ENCODE data around the gene SLC6A19. TPM values are rescaled to one million over a fixed set of nuclear protein-coding genes. Genes with fewer than 3 reads are reported as not detected.

SLC6A19 gene
- total RNA-seq, 2 experiments from 2014 or later, result not detected

- CTCF ChIA-PET, result no interaction called here
- H3K9me3 Mint-ChIP-seq, result no peaks in the 10 kb centered on the region
- no peaks in the 10 kb centered on the region for H3K4me1 Mint-ChIP-seq
- no peaks in the 10 kb centered on the region for H3K27me3 Mint-ChIP-seq
- H3K4me3 Mint-ChIP-seq, result no peak overlapping the region
- peak overlapping the region; percentile 31 for H3K27ac Mint-ChIP-seq
- H3K36me3 Mint-ChIP-seq (ENCODE audit: low read depth), result no peaks in the 10 kb centered on the region
- POLR2A ChIA-PET, result no interaction called here
- DNase-seq, result no peak
Measured at GRCh38 chr5:1178529-1179382, 22.6 kb upstream of the SLC6A19 start.

GRCh38 chr5:1179383-1179715 lies 22.0 kb upstream of the SLC6A19 start:
- H3K4me1 Mint-ChIP-seq, result no peaks in the 10 kb centered on the region
- H3K27ac Mint-ChIP-seq, result no peak overlapping the region
- no peaks in the 10 kb centered on the region for H3K36me3 Mint-ChIP-seq (ENCODE audit: low read depth)
- POLR2A ChIA-PET, result no interaction called here
- H3K4me3 Mint-ChIP-seq, result no peak overlapping the region
- DNase-seq, result no peak
- H3K27me3 Mint-ChIP-seq, result no peaks in the 10 kb centered on the region
- CTCF ChIA-PET, result no interaction called here
- H3K9me3 Mint-ChIP-seq, result no peaks in the 10 kb centered on the region

- Mint-ChIP-seq H3K4me1 (no peaks in the 10 kb centered on the region), H3K36me3 (ENCODE audit: low read depth) (no peaks in the 10 kb centered on the region), H3K9me3 (no peaks in the 10 kb centered on the region), H3K27ac (no peak overlapping the region), H3K4me3 (no peak overlapping the region), H3K27me3 (no peaks in the 10 kb centered on the region)
- ChIA-PET POLR2A (no interaction called here), CTCF (interaction anchor here (0.7 kb wide), 1 partner anchor 34 kb away, joined by 3 read pairs; no protein-coding TSS in a partner anchor)
- no peak for DNase-seq
Measured at GRCh38 chr5:1180096-1180495, 21.3 kb upstream of the SLC6A19 start.

GRCh38 chr5:1180841-1181271 lies 20.5 kb upstream of the SLC6A19 start:
- ChIA-PET POLR2A (no interaction called here), CTCF (interaction anchor here (0.7 kb wide), 1 partner anchor 34 kb away, joined by 3 read pairs; no protein-coding TSS in a partner anchor)
- Mint-ChIP-seq H3K27ac (no peak overlapping the region), H3K4me1 (no peaks in the 10 kb centered on the region), H3K36me3 (ENCODE audit: low read depth) (no peaks in the 10 kb centered on the region), H3K27me3 (no peaks in the 10 kb centered on the region), H3K4me3 (no peak overlapping the region), H3K9me3 (no peaks in the 10 kb centered on the region)
- DNase-seq, result no peak

- no peaks in the 10 kb centered on the region for H3K27me3 Mint-ChIP-seq
Measured at GRCh38 chr5:1181451-1182359, 19.7 kb upstream of the SLC6A19 start.

GRCh38 chr5:1182360-1182632 lies 19.1 kb upstream of the SLC6A19 start:
- Mint-ChIP-seq H3K4me1 (no peaks in the 10 kb centered on the region), H3K27ac (no peak overlapping the region), H3K9me3 (no peaks in the 10 kb centered on the region), H3K4me3 (no peak overlapping the region), H3K36me3 (ENCODE audit: low read depth) (no peaks in the 10 kb centered on the region), H3K27me3 (no peaks in the 10 kb centered on the region)
- ChIA-PET CTCF (interaction anchor here (2.9 kb wide), 1 partner anchor 9 kb away, joined by 13 read pairs; no protein-coding TSS in a partner anchor), POLR2A (no interaction called here)
- DNase-seq, result no peak

More at GRCh38 chr5:1181451-1182359, 19.7 kb upstream of the SLC6A19 start:
- DNase-seq, result no peak
- ChIA-PET POLR2A (no interaction called here), CTCF (no interaction called here)
- H3K4me1 Mint-ChIP-seq, result no peaks in the 10 kb centered on the region
- H3K27ac Mint-ChIP-seq, result no peak overlapping the region
- H3K4me3 Mint-ChIP-seq, result no peak overlapping the region
- no peaks in the 10 kb centered on the region for H3K36me3 Mint-ChIP-seq (ENCODE audit: low read depth)
- H3K9me3 Mint-ChIP-seq, result no peaks in the 10 kb centered on the region

- H3K4me3 Mint-ChIP-seq, result no peak overlapping the region
- ChIA-PET POLR2A (no interaction called here), CTCF (interaction anchor here (1.2 to 2.9 kb wide), 3 partner anchors 9 to 482 kb away, joined by 3 to 13 read pairs (median 4); no protein-coding TSS in a partner anchor)
- H3K27me3 Mint-ChIP-seq, result no peaks in the 10 kb centered on the region
- no peak overlapping the region for H3K27ac Mint-ChIP-seq
- no peaks in the 10 kb centered on the region for H3K9me3 Mint-ChIP-seq
- H3K36me3 Mint-ChIP-seq (ENCODE audit: low read depth), result no peaks in the 10 kb centered on the region
- no peaks in the 10 kb centered on the region for H3K4me1 Mint-ChIP-seq
- no peak for DNase-seq
Measured at GRCh38 chr5:1182633-1183423, 18.6 kb upstream of the SLC6A19 start.

- POLR2A ChIA-PET, result no interaction called here
- Mint-ChIP-seq H3K4me3 (no peak overlapping the region), H3K27ac (no peak overlapping the region), H3K9me3 (no peaks in the 10 kb centered on the region), H3K27me3 (no peaks in the 10 kb centered on the region), H3K4me1 (no peaks in the 10 kb centered on the region), H3K36me3 (ENCODE audit: low read depth) (no peaks in the 10 kb centered on the region)
- CTCF ChIA-PET, result interaction anchor here (1.2 to 2.9 kb wide), 3 partner anchors 10 to 481 kb away, joined by 3 to 13 read pairs (median 4); no protein-coding TSS in a partner anchor
- no peak for DNase-seq
Measured at GRCh38 chr5:1183424-1184162, 17.8 kb upstream of the SLC6A19 start.

GRCh38 chr5:1184163-1184470 lies 17.3 kb upstream of the SLC6A19 start:
- Mint-ChIP-seq H3K27ac (no peak overlapping the region), H3K9me3 (no peaks in the 10 kb centered on the region), H3K4me1 (no peaks in the 10 kb centered on the region), H3K4me3 (no peak overlapping the region), H3K36me3 (ENCODE audit: low read depth) (no peaks in the 10 kb centered on the region), H3K27me3 (no peaks in the 10 kb centered on the region)
- POLR2A ChIA-PET, result no interaction called here
- no peak for DNase-seq
- CTCF ChIA-PET, result interaction anchor here (1.2 to 2.9 kb wide), 3 partner anchors 11 to 481 kb away, joined by 3 to 13 read pairs (median 4); no protein-coding TSS in a partner anchor

- H3K4me3 Mint-ChIP-seq, result no peak overlapping the region
- POLR2A ChIA-PET, result no interaction called here
- H3K27ac Mint-ChIP-seq, result no peak overlapping the region
- H3K27me3 Mint-ChIP-seq, result no peaks in the 10 kb centered on the region
- no peaks in the 10 kb centered on the region for H3K4me1 Mint-ChIP-seq
- CTCF ChIA-PET, result interaction anchor here (1.6 to 2.9 kb wide), 2 partner anchors 11 to 460 kb away, joined by 4 to 13 read pairs; no protein-coding TSS in a partner anchor
- no peaks in the 10 kb centered on the region for H3K9me3 Mint-ChIP-seq
- DNase-seq, result no peak
- no peaks in the 10 kb centered on the region for H3K36me3 Mint-ChIP-seq (ENCODE audit: low read depth)
Measured at GRCh38 chr5:1184481-1184880, 16.9 kb upstream of the SLC6A19 start.

- ChIA-PET CTCF (interaction anchor here (0.7 to 2.9 kb wide), 2 partner anchors 12 kb away, joined by 3 to 13 read pairs; no protein-coding TSS in a partner anchor), POLR2A (no interaction called here)
- H3K9me3 Mint-ChIP-seq, result no peaks in the 10 kb centered on the region
Measured at GRCh38 chr5:1185038-1185627, 16.3 kb upstream of the SLC6A19 start.

More at GRCh38 chr5:1185038-1185627, 16.3 kb upstream of the SLC6A19 start:
- DNase-seq, result no peak
- Mint-ChIP-seq H3K27me3 (no peaks in the 10 kb centered on the region), H3K4me1 (no peaks in the 10 kb centered on the region), H3K4me3 (no peak overlapping the region), H3K36me3 (ENCODE audit: low read depth) (no peaks in the 10 kb centered on the region), H3K27ac (no peak overlapping the region)

All from activated CD4-positive, alpha-beta T cell treated with anti-CD3 and anti-CD28 coated beads, Interleukin-2, amount 10 ng/mL, durations not matched to agents 7 days and 5 days (primary cell).